EL (cell line): Measurements from ENCODE around the gene CDH22.

Experiments used
- DNase-seq: peaks from one replicate; pipeline ENCODE4 v3.0.0-alpha.2; 2016

Gene CDH22

GRCh38 chr20:46308258-46309157, at the start of gene CDH22:
TSS of gene CDH22 (minus strand) at chr20:46308498. CDS start at chr20:46251294, 57,204 bp downstream.
- DNase-seq: peak; percentile 39

GRCh38 chr20:46357030-46357514, 48.8 kb upstream of the CDH22 start:
- no peak for DNase-seq

- DNase-seq: no peak
These were observed 48.1 kb upstream of the CDH22 start for GRCh38 chr20:46356195-46357029.

GRCh38 chr20:46355778-46356177, 47.5 kb upstream of the CDH22 start:
- DNase-seq: no peak

- no peak for DNase-seq
These were observed 46.8 kb upstream of the CDH22 start for GRCh38 chr20:46354920-46355654.

GRCh38 chr20:46354207-46354555, 45.9 kb upstream of the CDH22 start:
- DNase-seq: no peak

- no peak for DNase-seq
These were observed 45.4 kb upstream of the CDH22 start for GRCh38 chr20:46353500-46354206.

- DNase-seq: no peak
These were observed 44.2 kb upstream of the CDH22 start for GRCh38 chr20:46352370-46352938.

GRCh38 chr20:46351357-46352058, 43.2 kb upstream of the CDH22 start:
- peak; percentile 17 for DNase-seq

- DNase-seq: no peak
These were observed 42.6 kb upstream of the CDH22 start for GRCh38 chr20:46350986-46351267.

- DNase-seq: peak; percentile 89
These were observed 42.1 kb upstream of the CDH22 start for GRCh38 chr20:46350201-46350985.

GRCh38 chr20:46349742-46350056, 41.4 kb upstream of the CDH22 start:
- no peak for DNase-seq

GRCh38 chr20:46349035-46349741, 40.9 kb upstream of the CDH22 start:
- peak; percentile 47 for DNase-seq

- DNase-seq: no peak
These were observed 39.8 kb upstream of the CDH22 start for GRCh38 chr20:46347841-46348803.

- DNase-seq: no peak
These were observed 38.5 kb upstream of the CDH22 start for GRCh38 chr20:46346770-46347169.

- no peak for DNase-seq
These were observed 36.3 kb upstream of the CDH22 start for GRCh38 chr20:46344488-46345162.

- DNase-seq: no peak
These were observed 35.7 kb upstream of the CDH22 start for GRCh38 chr20:46343975-46344357.

- DNase-seq: no peak
These were observed 35.2 kb upstream of the CDH22 start for GRCh38 chr20:46343348-46343974.
